ENCODE results near the gene TSR1. TPM values are rescaled to one million over a fixed set of nuclear protein-coding genes. Genes with fewer than 3 reads are reported as not detected.
A peak's percentile ranks its signal among the peaks of the same experiment; 100 is the strongest.

Gene TSR1
- total RNA-seq, 2 donors from 2014 or later = 55.9 to 73.4 TPM

DNA sequence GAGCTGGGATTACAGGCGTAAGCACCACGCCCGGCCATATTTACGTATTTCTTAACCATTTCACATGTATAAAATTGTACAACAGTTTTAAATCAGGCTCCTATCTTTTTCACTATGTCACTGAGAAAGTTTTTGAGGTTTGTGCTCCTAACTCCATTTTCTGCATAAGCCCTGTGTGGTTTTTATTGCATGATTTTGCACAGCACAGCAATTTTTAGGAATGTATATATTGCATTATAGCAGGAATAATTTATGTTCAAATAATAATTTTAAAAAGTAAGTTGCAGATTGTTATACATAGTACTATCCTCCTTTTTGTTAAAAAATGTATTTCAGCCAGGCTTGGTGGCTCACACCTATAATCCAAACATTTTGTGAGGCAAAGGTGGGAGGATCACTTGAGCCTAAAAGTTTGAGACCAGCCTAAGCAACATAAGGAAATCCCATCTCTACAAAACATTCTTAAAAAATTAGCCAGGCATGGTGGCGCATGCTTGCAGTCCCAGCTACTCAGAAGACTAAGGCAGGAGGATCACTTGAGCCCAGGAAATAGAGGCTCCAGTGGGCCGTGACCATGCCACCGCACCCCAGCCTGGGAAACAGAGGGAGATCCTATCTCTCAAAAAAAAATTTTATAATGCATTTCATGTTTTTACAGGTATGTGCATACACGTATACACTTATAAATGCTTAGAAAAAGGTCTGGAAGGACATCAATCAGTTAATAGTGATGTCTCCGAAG is 58.7 kb downstream of the TSR1 start:
- ATAC-seq = no peak

DNA sequence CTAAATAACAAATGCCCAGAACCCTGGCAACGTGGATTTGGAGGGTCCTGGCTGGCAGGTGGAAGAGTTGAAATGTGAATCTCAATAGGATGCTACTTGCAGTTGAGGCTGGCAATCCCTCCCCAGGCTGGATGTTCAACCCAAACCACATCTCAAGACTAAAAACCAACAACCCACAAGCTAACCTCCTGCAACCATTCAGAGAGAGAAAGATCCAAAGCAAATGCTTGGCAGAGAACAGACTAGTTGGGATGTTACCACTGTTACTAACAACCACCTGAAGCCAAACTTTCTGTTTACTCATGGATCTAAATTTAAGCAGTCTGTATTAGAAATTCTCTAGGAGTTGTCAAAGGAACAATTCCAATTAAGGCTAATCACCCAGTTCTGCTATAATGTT is 60.5 kb downstream of the TSR1 start:
- no peaks in the 10 kb centered on the region for H3K9me3 Mint-ChIP-seq
- H3K27ac Mint-ChIP-seq = peak overlapping the region in 1 of 2 donors; percentile 78
- peak; percentile 15 to 18 for ATAC-seq
- H3K36me3 Mint-ChIP-seq = peaks cover 32 to 33% of the 10 kb centered on the region in 2 donors
- no peak for DNase-seq (ENCODE audit: low spot score in 2 of 2)

More for the DNA sequence above, 58.7 kb downstream of the TSR1 start:
- DNase-seq (ENCODE audit: low spot score in 2 of 2) = no peak
- Mint-ChIP-seq H3K27ac (no peak overlapping the region), H3K36me3 (peaks cover 34 to 39% of the 10 kb centered on the region in 2 donors), H3K9me3 (no peaks in the 10 kb centered on the region)

DNA sequence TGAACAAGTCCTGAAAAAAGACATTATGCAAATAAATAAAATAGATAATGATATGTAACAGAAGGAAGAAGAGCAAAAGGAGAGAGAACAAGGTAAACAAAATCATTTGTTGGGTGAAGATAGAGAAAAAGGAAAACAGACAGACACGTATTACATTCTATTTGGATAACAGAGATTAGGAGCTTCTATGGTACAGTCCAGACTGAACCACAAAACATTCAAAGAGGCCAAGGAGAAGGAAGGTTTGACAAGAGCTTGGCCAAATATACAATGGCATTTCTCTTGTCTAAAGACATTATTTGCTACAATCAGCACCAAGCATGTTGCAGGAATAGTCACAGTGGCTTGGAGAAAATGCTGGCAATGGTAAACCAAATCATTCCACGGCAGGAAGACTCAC is 61.8 kb downstream of the TSR1 start:
- DNase-seq (ENCODE audit: low spot score in 2 of 2) = no peak
- ATAC-seq = no peak
- H3K36me3 Mint-ChIP-seq = peaks cover 31 to 38% of the 10 kb centered on the region in 2 donors
- no peaks in the 10 kb centered on the region for H3K9me3 Mint-ChIP-seq
- no peak overlapping the region for H3K27ac Mint-ChIP-seq

Other genes with a start within 250 kb of the TSR1 start
- 10 to 100 TPM; 40.1 to 45.2 TPM for gene SMG6, start 32.7 kb downstream of the TSR1 start, total RNA-seq
- gene SRR, start 32.5 kb downstream of the TSR1 start, total RNA-seq = 10 to 100 TPM in 1 of 2 donors, 1 to 10 TPM in 1; 6.3 to 15.9 TPM
- gene SGSM2, start 1.0 kb upstream of the TSR1 start, total RNA-seq = 10 to 100 TPM; 27.8 to 50.1 TPM
- 10 to 100 TPM; 23.4 to 31.9 TPM for gene MNT, start 64.6 kb upstream of the TSR1 start, total RNA-seq
- 10 to 100 TPM; 41.3 to 50.7 TPM for gene METTL16, start 175.4 kb upstream of the TSR1 start, total RNA-seq